Colonic mucosa (tissue), 4 donors: ENCODE results near the gene ZC3HAV1L. TPM values are rescaled to one million over a fixed set of nuclear protein-coding genes. Genes with fewer than 3 reads are reported as not detected.
A peak's percentile ranks its signal among the peaks of the same experiment; 100 is the strongest.
"Not testable (repeated sequence)": the region's sequence is repeated elsewhere in the genome, so short reads cannot be mapped to it uniquely, and the experiment has no call there.

Source experiments
- DNase-seq: peaks from one replicate; pipeline ENCODE4 v3.0.0-alpha.2; 2020
- H3K27ac ChIP-seq: fragments of 200-600 bp; one replicate; pipeline ENCODE4 v1.8.0; 2021
- H3K27me3 ChIP-seq: fragments of 200-600 bp; one replicate; pipeline ENCODE4 v1.8.0; 2021
- H3K36me3 ChIP-seq: fragments of 200-600 bp; one replicate; pipeline ENCODE4 v1.8.0; 2021
- H3K4me1 ChIP-seq: fragments of 200-600 bp; one replicate; pipeline ENCODE4 v1.8.0; 2021; ENCODE audit warnings: mild to moderate bottlenecking
- H3K4me3 ChIP-seq: fragments of 200-600 bp; one replicate; pipeline ENCODE4 v1.8.0; 2021
- H3K9ac ChIP-seq, 2 donors: one replicate each; pipeline ENCODE4 v1.7.0; 2013; ENCODE audit warnings: control low read depth in 2 of 2, low read depth in 2 of 2, low read length in 2 of 2
- H3K9me3 ChIP-seq: fragments of 200-600 bp; one replicate; pipeline ENCODE4 v1.8.0; 2021
- CTCF ChIP-seq: fragments of 200-600 bp; IDR thresholded peaks from one replicate; pipeline ENCODE4 v1.8.0; 2022; ENCODE audit warnings: antibody characterized with exemption, mild to moderate bottlenecking
- intact Hi-C: fragments of 100-400 bp; cut with DNase I; formaldehyde crosslinking; loops from one replicate; pipeline ENCODE4 v1.14.1; 2022
- total RNA-seq, 2 donors: library from RNA; stranded (reverse); fragmentation: NEBNext Ultra II Directional in 1 of 2; extraction: Animal tissue kit (Norgen Biotek cat#: 25700) in 1 of 2; gene quantifications; one replicate each; pipeline ENCODE4 v1.2.1, GENCODE V29; 2021
- donor health status: healthy.
- donor health status: DM: no; HTN: no; CAD: no.
- donor health status: DM: no; HTN: no; CAD: no.

ZC3HAV1L gene
- total RNA-seq, 2 donors from 2014 or later = 10.9 to 11.7 TPM

- no peaks in the 10 kb centered on the region for H3K9me3 ChIP-seq
- intact Hi-C loops = loop anchor here (5.0 kb wide), 1 partner anchor 192 kb away; no protein-coding TSS in a partner anchor
- H3K36me3 ChIP-seq = peaks cover 8% of the 10 kb centered on the region
- no peak overlapping the region for H3K27ac ChIP-seq
- H3K4me1 ChIP-seq = no peaks in the 10 kb centered on the region
- H3K4me3 ChIP-seq = no peak overlapping the region
- no peak for TF ChIP-seq CTCF
- H3K27me3 ChIP-seq = no peaks in the 10 kb centered on the region
- H3K9ac ChIP-seq = no peak overlapping the region
- no peak for DNase-seq
These were observed 43.1 kb upstream of the ZC3HAV1L start for GRCh38 chr7:139078911-139079310.

GRCh38 chr7:139078399-139078798 is 42.6 kb upstream of the ZC3HAV1L start:
- Histone ChIP-seq H3K9me3 (no peaks in the 10 kb centered on the region), H3K9ac (no peak overlapping the region), H3K4me1 (no peaks in the 10 kb centered on the region), H3K27ac (no peak overlapping the region), H3K4me3 (no peak overlapping the region), H3K27me3 (no peaks in the 10 kb centered on the region), H3K36me3 (peaks cover 6% of the 10 kb centered on the region)
- TF ChIP-seq CTCF = no peak
- intact Hi-C loops = loop anchor here (5.0 kb wide), 1 partner anchor 191 kb away; no protein-coding TSS in a partner anchor
- DNase-seq = no peak

GRCh38 chr7:139077706-139078105 is 41.9 kb upstream of the ZC3HAV1L start:
- intact Hi-C loops = loop anchor here (2.0 to 5.0 kb wide), 2 partner anchors 59 to 190 kb away; no protein-coding TSS in a partner anchor
- H3K27me3 ChIP-seq, DNase-seq: not testable (repeated sequence)

GRCh38 chr7:139075871-139076686 is 40.2 kb upstream of the ZC3HAV1L start:
- intact Hi-C loops = loop anchor here (2.0 to 5.0 kb wide), 2 partner anchors 57 to 189 kb away; no protein-coding TSS in a partner anchor
- H3K36me3 ChIP-seq = peaks cover 11% of the 10 kb centered on the region
- no peak for DNase-seq

More at GRCh38 chr7:139077706-139078105, 41.9 kb upstream of the ZC3HAV1L start:
- not testable (repeated sequence) for H3K4me1 ChIP-seq, H3K9me3 ChIP-seq, H3K4me3 ChIP-seq, H3K27ac ChIP-seq, H3K36me3 ChIP-seq, H3K9ac ChIP-seq

GRCh38 chr7:139075031-139075652 is 39.3 kb upstream of the ZC3HAV1L start:
- H3K27ac ChIP-seq = no peak overlapping the region
- TF ChIP-seq CTCF = peak; percentile 85
- H3K4me1 ChIP-seq = no peaks in the 10 kb centered on the region
- H3K9ac ChIP-seq = no peak overlapping the region
- no peak overlapping the region for H3K4me3 ChIP-seq
- no peaks in the 10 kb centered on the region for H3K9me3 ChIP-seq
- intact Hi-C loops = loop anchor here (5.0 kb wide), 1 partner anchor 188 kb away; no protein-coding TSS in a partner anchor
- H3K36me3 ChIP-seq = peaks cover 11% of the 10 kb centered on the region
- DNase-seq = peak; percentile 73
- H3K27me3 ChIP-seq = no peaks in the 10 kb centered on the region

More at GRCh38 chr7:139075871-139076686, 40.2 kb upstream of the ZC3HAV1L start:
- Histone ChIP-seq H3K27ac (no peak overlapping the region), H3K9ac (no peak overlapping the region), H3K27me3 (no peaks in the 10 kb centered on the region), H3K4me3 (no peak overlapping the region), H3K4me1 (no peaks in the 10 kb centered on the region), H3K9me3 (no peaks in the 10 kb centered on the region)
- TF ChIP-seq CTCF = no peak
